COLO668 (cell line): ENCODE measurements around the gene NEDD4L.

Source experiments
- DNase-seq: peaks from one replicate; lab custom pipeline; 2025; ENCODE audit not compliant: unreplicated experiment; lab: John Stamatoyannopoulos, UW

The NEDD4L gene

DNA sequence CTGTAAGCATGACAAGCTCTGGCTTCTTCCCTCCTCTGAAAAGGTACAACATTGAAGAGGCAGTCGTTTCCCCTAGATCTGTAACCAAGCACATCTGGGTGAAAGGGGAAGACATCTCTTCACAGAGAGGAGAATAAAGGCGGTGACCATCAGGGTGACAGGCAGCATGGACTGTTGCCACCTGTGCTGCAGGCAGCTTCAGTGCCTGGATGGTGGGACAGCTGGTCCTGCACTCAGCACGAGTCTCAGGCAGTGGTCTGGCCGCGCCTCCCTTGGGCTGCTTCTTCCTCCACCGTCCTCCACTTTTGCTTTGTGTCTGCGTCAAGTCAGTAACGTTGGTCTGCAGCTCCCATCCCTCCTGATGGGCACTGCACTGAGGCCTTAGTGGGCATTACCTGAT lies 264.4 kb downstream of the NEDD4L start:
- DNase-seq = no peak

DNA sequence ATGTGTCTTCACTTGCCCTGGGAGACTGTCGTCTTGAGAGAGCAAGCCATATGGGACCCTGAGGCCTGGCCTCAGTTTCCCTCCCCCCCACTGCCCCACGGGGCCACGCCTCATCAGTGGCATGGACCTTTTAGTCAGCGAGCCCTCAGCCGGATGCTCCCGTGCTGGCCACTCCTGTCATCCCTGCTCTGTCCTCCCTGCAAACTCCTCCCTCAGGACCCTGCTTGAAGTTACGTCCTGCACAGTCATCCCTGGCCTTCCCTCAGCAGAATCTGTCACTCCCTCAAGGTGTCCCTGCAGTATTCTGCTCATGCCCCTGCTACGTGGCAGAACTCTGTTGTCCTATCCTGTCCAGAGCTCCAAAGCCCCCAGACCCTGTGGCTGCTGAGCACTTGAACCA lies 265.1 kb downstream of the NEDD4L start:
- no peak for DNase-seq

DNA sequence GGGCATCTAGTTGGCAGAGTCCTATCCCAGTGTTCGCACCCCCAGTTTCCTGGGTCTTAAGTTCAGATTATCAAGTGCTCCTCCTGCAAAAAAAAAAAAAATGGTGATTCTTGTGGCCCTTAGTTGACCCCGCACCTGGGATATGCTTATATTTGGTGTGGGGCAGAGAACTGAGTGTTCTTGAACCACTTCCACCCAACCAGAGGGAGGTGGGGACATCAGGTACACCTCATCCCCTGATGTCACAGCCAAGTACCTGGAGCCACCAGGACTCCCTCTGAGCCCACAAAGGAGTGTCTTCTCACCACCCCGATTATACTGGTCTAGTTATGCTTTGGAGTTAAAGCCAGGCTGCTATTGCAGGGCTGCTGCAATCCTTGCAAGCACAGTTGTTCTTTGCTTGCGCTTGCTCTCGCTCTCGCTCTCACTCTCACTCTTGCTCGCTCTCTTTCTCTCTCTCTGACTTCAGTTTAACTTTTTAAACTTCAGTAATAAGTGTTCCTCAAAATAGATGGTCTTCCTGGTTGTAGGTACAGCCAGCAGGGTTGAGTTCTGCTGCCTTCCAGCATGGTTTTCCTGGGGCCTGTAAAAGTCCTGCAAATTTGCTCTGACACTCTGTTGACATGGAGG lies 265.7 kb downstream of the NEDD4L start:
- DNase-seq = no peak

DNA sequence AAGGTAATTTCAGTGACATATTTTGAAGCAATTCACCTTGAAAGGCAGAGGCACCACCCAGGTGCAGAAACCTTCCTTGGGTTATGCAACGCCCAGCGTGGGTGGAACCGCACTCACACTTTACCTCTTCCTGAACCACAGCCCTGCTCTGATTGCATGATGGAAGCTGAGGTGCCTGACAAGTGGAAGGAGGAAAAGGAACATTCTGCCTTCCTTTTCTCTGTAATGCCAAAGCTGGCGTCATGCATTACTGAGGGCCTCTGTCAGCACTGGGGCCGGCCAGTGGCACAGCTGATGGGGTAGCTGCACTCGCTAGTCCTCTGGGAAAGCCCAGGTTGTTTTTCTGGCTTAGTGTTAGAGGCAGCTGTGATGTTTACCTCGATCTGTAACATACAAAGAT lies 266.5 kb downstream of the NEDD4L start:
- DNase-seq = no peak

DNA sequence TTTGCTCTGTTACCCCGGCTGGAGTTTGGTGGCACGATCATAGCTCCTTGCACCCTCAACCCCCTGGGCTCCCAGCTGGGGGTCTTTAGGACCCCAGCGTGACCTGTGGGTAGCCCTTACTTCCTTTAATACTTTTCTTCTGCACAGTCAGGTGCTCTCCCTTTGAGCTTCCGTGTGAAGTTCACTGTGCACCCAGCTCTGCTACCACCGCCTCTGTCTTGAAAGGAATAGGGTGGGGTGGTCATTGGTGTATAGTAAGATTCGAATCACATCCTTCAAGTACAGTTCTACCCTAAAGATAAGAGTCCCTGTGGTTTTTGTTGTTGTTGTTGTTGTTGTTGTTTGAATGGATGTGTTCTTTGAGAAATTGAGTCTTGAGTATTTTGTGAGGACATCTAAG lies 267.4 kb downstream of the NEDD4L start:
- no peak for DNase-seq

DNA sequence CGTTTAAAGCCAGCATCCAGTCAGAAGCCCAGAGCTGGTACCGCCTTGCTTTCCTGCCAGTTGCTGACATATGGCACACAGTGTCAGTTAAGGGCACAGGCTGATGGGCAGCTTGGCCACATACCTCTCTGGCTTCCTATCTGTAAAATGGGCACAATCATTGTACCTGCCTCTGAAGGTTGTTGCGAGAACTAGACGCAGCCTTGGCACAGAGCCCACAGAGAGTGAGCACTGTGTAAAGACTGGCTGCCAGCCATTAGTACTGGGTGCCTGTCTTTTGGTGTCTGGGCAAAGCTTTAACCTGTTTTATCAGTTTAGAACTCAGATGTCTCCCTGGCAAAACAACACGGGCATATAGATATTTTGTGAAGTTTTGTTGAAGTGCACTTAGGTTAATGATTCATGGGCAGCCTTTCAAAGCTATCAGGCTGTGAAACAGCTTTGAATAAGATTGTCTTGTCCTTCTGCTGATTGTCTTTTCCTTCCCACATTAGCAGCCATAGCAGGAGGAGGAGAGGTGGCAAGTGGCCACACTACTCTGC lies 269.5 kb downstream of the NEDD4L start:
- DNase-seq = peak; percentile 40

DNA sequence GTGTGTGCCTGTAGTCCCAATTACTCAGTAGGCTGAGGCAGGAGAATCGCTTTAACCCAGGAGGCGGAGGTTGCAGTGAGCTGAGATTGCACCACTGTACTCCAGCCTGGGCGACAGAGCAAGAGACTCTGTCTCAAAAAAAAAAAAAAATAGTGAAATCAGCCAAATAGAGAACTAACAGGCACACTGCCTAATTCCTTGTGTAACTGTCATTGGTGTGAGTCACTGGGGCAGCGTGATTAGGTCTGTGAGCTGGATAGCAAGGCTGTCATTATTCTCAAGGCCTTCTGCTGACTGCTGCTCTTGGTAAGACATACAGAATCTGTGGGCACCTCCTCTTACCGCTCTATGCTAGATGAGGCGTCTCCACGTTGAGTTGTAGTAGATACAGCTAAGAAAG lies 270.3 kb downstream of the NEDD4L start:
- no peak for DNase-seq

DNA sequence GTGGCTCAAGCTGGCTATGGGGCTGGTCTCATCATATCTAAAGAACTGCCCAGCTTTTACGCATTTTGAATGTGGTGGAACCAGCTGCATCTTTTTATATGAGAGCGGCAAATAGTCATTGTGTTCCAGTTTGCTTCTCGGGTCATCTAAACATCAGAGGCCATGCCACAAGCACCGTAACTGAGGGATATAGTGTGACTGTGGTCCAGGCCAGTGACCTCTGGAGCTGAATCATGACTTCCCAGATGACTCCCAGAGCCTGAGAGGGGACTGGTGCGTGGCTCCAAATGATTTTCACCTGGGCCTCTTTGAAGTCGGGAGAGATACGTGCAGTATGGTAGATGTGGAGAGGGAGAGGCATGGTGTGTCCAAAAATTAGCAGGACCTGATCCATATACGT lies 271.0 kb downstream of the NEDD4L start:
- no peak for DNase-seq

DNA sequence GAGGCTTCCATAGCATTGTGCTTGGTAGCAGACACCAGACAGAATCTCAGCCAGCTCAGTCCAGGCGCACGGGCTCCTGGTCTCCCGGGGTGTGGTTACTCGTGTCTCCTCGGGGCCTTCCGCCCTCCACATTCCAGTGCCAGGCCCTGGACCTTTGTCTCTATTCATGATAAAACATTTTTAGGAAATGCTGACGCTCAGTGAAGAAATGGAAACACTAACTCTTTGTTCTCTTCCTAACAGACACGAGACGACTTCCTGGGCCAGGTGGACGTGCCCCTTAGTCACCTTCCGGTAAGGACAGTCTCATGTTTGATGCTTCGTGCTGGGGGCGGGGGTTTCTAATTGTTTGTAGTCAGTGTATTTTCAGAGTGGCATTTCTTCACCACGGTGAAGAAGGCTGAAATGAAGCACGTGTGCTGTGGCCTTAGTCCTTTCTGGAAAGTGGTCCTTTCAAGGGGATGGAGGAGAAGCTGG lies 271.8 kb downstream of the NEDD4L start:
- no peak for DNase-seq

DNA sequence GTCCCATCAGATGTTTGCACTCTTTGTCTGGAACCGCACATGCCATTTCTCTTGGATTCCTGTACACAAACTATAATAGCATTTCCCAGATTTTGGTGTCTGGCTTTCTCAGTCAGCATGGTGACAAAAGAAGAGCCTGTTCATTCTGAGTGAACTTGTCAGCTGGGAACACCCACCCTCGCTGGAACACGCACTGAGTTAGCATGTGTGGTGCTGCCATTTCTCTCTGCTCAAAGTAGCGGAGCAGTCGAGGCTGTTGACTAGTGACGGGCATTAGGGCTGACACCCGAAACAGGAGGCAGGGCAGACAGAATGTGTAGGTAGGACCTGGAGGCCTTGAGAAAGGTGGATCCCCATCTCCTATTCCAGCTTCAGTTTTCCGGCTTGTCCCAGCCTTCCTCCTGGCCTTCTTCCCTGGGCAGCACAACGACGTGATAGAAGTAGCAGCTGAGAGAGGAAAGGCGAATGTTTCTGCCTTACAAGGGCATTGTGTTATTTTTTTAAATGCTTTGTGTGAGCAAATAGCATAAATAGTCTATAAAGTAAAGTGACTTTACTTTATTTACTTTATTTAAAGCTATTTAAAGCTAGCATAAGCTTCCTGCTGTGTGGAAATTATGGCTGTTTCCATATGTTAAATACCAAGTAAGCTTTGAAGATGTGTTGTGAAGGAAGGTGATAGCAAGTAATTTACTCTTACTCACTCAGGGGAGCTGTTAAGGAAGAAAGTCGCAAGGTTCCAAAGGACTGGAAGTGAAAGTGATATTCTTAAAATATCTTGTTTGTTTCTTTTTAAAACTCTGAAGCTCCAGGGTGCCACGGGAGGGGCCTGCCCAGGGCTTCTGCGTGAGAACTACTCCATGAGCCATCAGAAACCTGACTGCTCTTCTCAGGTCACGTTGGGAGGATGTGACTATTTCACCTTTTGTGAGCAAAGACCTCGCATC lies 272.6 kb downstream of the NEDD4L start:
- DNase-seq = no peak

DNA sequence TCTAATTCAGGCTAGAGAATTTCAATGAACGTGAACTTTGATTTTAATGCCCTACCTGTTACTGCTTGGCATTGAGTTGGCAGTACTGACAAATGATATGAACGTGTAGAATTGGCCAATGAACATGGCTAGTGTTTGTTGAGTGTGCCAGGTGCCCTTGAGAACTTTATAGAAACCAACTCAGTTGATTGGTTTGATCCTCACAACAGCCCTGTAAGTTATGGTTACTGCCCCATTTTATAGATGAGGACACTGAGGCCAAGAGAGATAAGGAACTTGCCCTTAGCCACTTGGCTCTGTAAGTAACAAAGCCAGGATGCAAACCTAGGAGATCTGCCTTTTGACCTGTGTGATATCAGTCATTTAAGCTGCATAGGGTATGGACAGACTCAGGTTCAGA lies 275.7 kb downstream of the NEDD4L start:
- DNase-seq = no peak

DNA sequence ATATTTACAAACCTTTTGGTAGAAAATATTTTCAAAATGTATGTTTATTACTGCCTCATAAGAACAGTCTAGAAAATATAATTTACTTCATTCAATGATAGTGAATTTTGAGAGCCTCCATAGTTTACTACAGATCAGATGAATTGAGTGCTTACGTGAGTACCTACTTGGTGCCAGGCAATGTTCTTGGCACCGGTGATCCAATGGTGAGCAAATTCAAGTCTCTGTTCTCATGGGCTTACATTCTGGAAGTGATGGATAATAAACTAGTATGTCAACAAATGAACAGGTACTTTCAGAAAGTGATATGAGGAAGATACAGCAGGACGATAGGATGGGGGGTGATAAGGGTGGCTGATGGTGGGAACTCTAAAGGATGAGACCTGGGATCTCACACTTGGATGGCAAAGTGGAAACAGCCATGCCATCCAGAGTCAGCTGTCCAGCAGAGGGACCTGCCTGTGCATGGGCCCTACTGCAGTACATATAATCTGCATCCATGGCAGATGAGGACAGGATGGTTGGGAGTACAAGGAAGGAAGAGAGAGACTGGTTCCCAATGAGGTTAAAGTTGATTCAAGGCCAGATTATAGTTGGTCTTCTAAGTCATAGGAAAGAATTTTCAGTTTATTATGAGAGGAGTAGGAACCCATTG lies 277.0 kb downstream of the NEDD4L start:
- DNase-seq = no peak

DNA sequence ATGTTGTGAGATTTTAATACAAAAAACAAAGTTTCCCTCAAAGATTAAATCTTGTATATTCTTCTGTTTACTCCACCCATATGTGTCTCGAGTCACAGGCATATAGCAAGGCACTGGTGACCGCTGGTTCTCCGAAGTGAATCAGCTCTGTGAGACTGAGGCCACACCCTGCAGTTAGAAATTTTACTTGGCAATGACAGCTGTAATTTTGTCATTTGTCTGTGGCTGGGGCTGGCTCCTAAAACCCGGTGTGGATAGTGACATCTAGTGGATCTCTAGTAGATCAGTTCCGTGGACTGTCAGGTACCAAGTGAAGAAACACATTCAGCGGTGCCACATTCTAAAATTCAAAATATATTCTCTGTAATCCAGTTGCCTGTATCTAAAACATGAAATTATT lies 278.0 kb downstream of the NEDD4L start:
- DNase-seq = peak; percentile 63

DNA sequence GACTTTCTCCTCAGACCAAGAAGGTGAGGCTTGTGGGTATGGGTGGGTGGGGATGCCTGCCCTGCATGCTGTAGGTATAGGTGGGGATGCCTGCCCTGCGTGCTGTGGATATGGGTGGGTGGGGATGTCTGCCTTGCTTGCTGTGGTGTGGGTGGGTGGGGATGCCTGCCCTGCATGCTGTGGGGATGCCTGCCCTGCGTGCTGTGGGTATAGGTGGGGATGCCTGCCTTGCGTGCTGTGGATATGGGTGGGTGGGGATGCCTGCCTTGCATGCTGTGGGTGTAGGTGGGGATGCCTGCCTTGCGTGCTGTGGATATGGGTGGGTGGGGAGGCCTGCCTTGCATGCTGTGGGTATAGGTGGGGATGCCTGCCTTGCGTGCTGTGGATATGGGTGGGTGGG lies 278.4 kb downstream of the NEDD4L start:
- DNase-seq = no peak

DNA sequence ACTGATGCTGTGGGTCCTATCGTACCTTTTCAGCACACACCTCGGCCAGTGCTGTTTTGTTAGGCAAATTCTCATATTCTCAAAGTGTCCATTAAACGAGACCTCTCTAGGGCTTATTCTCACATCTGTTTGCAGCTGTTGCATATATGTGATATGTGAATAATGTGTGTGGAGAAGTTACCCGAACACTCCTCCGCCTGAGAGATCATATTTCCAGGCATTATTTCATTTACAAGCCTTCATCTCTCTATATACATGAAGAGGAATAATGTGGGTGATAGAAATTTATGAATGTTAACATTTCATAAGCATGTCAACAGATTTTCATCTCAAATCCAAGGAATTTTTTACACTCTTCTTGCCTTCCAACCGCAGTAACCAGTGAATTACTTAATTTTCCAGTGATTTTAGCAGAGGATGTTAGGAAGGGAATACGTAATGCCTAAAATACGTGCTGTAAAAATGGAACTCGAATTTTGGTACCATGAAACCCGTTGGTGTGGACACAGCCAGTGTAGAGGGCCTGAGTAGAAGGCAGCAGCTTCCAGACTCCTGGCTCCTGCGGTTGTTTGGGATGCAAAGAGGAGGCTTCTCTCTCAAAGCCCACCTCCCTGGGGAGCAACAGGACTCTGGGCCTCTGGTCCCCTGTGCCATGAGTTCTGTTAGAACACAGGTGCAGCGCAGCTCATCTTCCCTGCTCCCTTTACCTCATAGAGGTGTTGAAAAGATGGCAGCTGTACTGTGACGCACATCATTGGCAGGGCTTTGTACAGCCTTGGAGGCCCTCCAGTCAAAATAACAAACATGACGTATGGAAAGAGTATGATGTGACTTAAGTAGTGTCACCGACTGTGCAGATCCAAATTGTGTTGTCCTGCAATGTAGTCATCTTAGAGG lies 280.1 kb downstream of the NEDD4L start:
- no peak for DNase-seq

DNA sequence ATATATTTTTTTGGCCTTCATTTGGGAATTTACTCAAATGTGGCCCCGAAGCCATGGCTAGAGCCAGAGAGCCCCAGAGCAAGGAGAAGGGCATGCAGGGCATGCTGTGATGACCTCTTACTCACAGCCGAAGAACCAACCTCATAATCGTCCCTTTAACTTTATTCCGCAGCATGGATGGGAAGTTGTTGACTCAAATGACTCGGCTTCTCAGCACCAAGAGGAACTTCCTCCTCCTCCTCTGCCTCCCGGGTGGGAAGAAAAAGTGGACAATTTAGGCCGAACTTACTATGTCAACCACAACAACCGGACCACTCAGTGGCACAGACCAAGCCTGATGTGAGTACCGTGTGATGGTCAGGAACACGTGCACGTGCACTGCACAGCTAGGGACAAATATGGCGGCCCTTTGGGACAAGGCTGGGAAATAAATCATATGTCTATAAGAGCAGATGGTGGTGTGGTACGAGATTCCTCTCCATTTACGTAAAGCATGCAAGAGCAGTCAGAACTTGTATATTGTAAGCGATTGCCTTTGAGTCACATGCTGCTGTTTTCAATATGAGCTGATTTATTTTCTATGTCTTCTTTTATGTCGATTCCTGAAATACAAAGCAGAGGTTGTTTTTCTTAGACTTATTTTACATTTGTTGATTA lies 280.9 kb downstream of the NEDD4L start:
- DNase-seq = no peak

DNA sequence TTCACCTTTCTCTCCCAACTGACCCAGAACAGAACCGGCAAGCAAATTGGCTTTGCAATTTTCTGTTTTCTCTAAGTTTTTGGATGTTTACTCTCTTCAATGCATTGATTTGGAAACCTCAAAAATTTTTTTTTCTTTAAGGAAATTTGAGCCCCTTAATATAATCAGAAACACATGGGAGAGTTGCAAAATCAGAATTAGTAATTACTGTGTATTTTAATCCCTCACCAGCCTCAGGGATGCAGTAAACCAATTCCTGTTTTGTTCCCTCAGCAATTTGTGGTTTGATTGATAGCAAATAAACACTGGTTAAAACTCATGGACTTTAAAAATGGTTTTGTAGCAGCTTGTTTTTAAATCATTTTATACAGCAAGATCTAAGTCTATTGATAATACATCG lies 281.5 kb downstream of the NEDD4L start:
- DNase-seq = no peak

DNA sequence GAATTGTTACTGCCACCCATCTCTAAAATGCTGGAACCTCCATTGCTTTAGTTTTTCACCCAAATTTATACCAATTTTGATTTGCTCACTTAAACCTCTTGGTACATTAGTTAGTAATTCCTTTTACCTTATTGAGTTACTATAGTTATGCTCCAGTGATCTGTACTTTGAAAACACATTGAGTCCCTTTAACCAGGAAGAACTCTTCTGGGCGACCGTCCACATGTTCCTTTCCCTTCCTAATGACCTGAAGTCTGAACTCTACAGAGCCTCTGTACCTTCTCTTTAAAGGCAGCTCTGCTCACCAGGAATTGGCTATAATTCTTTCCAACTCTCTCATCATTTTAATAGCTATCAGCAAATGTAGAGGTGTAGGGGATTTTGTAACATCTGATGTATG lies 290.0 kb downstream of the NEDD4L start:
- DNase-seq = no peak

DNA sequence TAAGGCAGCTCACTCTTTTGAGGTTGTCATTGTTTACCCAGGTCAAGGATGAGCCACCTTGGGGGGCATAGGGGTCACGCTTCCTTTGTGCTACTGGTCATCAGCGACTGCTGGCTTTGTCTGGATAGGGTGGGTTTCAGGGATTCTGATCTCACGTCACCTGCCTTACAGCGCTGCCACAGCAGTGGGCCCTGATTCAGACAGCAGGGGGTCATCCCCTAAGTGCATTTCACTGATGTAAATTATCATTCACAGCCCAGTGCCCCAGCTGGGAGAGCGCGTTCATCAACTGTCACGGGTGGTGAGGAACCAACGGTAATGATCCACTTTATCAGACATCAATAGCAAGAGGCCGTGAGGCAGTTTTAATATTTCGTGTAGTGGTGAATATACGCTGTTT lies 291.2 kb downstream of the NEDD4L start:
- no peak for DNase-seq

DNA sequence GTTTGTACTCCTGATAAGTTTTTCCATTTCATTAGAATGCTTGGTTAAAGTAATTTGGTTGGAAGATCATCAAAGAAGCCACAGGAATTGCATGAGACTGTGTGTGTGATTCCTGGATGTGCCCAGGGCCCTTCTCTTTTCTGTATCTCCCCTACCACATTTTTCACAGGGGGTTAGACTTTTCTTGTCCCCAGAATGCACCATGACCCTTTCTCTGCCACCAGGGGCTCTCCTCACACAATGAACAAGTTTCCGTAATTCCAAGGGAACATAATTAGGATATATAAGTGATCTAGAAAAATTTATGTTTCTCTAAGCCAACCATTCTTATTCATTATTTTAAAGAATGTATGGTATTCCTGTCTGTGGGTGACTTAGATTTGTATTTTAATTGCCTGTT lies 291.8 kb downstream of the NEDD4L start:
- no peak for DNase-seq
